HCT116 (cell line): ENCODE data around the gene RTN4RL1. TPM values are rescaled to one million over a fixed set of nuclear protein-coding genes. Genes with fewer than 3 reads are reported as not detected.

Source experiments
- ATAC-seq: fragments of 200-7000 bp; cut with Tn5 transposase; 2 replicates; pipeline ENCODE4 v1.9.1; 2020; ENCODE audit warnings: mild to moderate bottlenecking, moderate library complexity
- BruUV-seq: library from RNA; stranded (reverse); fragments of 400-500 nt; replicated peaks from 2 replicates; lab custom pipeline; 2021; lab: Mats Ljungman, UMichigan
- CTCF ChIA-PET: fragments of 300-600 bp; sonication (Branson Sonifier 250); formaldehyde crosslinking; loops from one replicate; lab custom pipeline; 2021; ENCODE audit warnings: antibody characterized with exemption; lab: Charles Lee
- POLR2A ChIA-PET: fragments of 300-600, 350-600 bp; sonication (Branson Sonifier 250); formaldehyde crosslinking; loops from one replicate; lab custom pipeline; 2021; ENCODE audit warnings: antibody characterized with exemption; lab: Charles Lee
- RAD21 ChIA-PET, 2 experiments: fragments of 300-600 bp; sonication (Branson Sonifier 250); formaldehyde crosslinking; loops; one replicate each; lab custom pipeline; 2023; ENCODE audit warnings: low total read pairs in 2 of 2; ENCODE audit not compliant: uncharacterized antibody in 2 of 2, unreplicated experiment in 2 of 2, low non-redundant PET in 1 of 2; lab: Charles Lee
- DNase-seq: peaks from one replicate; pipeline ENCODE4 v3.0.0-alpha.2; 2010; ENCODE audit warnings: low read depth, low spot score
- H2AFZ ChIP-seq: fragments of 200-600 bp; shearing (Covaris generic), sonication (generic); 2 replicates; pipeline ENCODE4 v1.6.1; 2017; ENCODE audit warnings: low read depth, mixed run types, mixed read lengths, antibody characterized with exemption, low read length; ENCODE audit not compliant: poor library complexity, severe bottlenecking
- H3K27ac ChIP-seq: 2 replicates; pipeline ENCODE4 v1.5.1; 2012; ENCODE audit warnings: low read depth, low read length
- H3K27me3 ChIP-seq: fragments of 200-600 bp; sonication (generic); 2 replicates; pipeline ENCODE4 v1.6.1; 2016; ENCODE audit warnings: mixed run types, low read length, mixed read lengths; ENCODE audit not compliant: insufficient read depth
- H3K36me3 ChIP-seq, 2 experiments: fragments of 200-500 bp in 1 of 2; fragments of 200-600 bp in 1 of 2; sonication (Bioruptor generic) in 1 of 2; sonication (generic) in 1 of 2; 2 replicates each; pipeline versions ENCODE4 v1.5.1 to v1.6.1; 2014 to 2016; ENCODE audit warnings: low read length in 2 of 2, inconsistent platforms in 1 of 2, mixed read lengths in 1 of 2, mixed run types in 1 of 2; ENCODE audit not compliant: insufficient read depth in 2 of 2, control insufficient read depth in 1 of 2
- H3K4me1 ChIP-seq, 2 experiments: fragments of 200-600 bp in 1 of 2; sonication (generic) in 1 of 2; 2 replicates each; pipeline versions ENCODE4 v1.5.1 to v1.6.1; 2012 to 2017; ENCODE audit warnings: low read length in 2 of 2, inconsistent platforms in 1 of 2, mild to moderate bottlenecking in 1 of 2, mixed read lengths in 1 of 2, mixed run types in 1 of 2, moderate library complexity in 1 of 2; ENCODE audit not compliant: insufficient read depth in 2 of 2, control insufficient read depth in 1 of 2
- H3K4me2 ChIP-seq: fragments of 200-600 bp; sonication (generic); 2 replicates; pipeline ENCODE4 v1.6.1; 2017; ENCODE audit warnings: mixed run types, low read length, mixed read lengths
- H3K4me3 ChIP-seq, 2 experiments: fragments of 200-600 bp in 1 of 2; sonication (generic) in 1 of 2; replicated peaks in 1 of 2; 2 replicates each; pipeline ENCODE4 v1.5.1; 2011 to 2016; ENCODE audit warnings: low read length in 2 of 2, control low read depth in 1 of 2, low read depth in 1 of 2, mild to moderate bottlenecking in 1 of 2, mixed read lengths in 1 of 2, mixed run types in 1 of 2
- H3K79me2 ChIP-seq: fragments of 200-600 bp; sonication (generic); 2 replicates; pipeline ENCODE4 v1.6.1; 2017; ENCODE audit warnings: mild to moderate bottlenecking, mixed run types, low read length, moderate library complexity, mixed read lengths; ENCODE audit not compliant: insufficient read depth
- H3K9ac ChIP-seq: fragments of 200-600 bp; sonication (generic); 2 replicates; pipeline ENCODE4 v1.6.1; 2016; ENCODE audit warnings: low read length, mixed read lengths
- H3K9me2 ChIP-seq: fragments of 200-600 bp; sonication (generic), shearing (Covaris generic); 2 replicates; pipeline ENCODE4 v1.6.1; 2017; ENCODE audit warnings: mixed run types, mild to moderate bottlenecking, moderate library complexity; ENCODE audit not compliant: insufficient read depth
- H3K9me3 ChIP-seq, 2 experiments: fragments of 200-500 bp in 1 of 2; fragments of 200-600 bp in 1 of 2; sonication (Bioruptor generic) in 1 of 2; sonication (generic) in 1 of 2; 2 replicates each; pipeline ENCODE4 v1.6.1; 2014 to 2017; ENCODE audit warnings: low read length in 2 of 2, mixed read lengths in 2 of 2, inconsistent platforms in 1 of 2, low read depth in 1 of 2, mild to moderate bottlenecking in 1 of 2, mixed run types in 1 of 2, moderate library complexity in 1 of 2; ENCODE audit not compliant: control insufficient read depth in 1 of 2, insufficient read depth in 1 of 2
- H4K20me1 ChIP-seq: fragments of 200-600 bp; sonication (generic), shearing (Covaris generic); 2 replicates; pipeline ENCODE4 v1.6.1; 2017; ENCODE audit warnings: mixed run types, mild to moderate bottlenecking, moderate library complexity; ENCODE audit not compliant: insufficient read depth
- ELF1 ChIP-seq: IDR thresholded peaks from 2 replicates; pipeline ENCODE4 v1.6.1; 2012; ENCODE audit warnings: low read depth, borderline replicate concordance
- REST ChIP-seq: IDR thresholded peaks from 2 replicates; pipeline ENCODE4 v1.6.1; 2012; ENCODE audit warnings: low read depth
- SIN3A ChIP-seq: IDR thresholded peaks from 2 replicates; pipeline ENCODE4 v1.6.1; 2012; ENCODE audit warnings: low read depth
- SP1 ChIP-seq: IDR thresholded peaks from 2 replicates; pipeline ENCODE4 v1.6.1; 2012; ENCODE audit warnings: low read depth
- SRF ChIP-seq: IDR thresholded peaks from 2 replicates; pipeline ENCODE4 v1.6.1; 2012; ENCODE audit warnings: low read depth
- ZFX ChIP-seq: fragments of 450-650 bp; IDR thresholded peaks from 2 replicates; pipeline ENCODE4 v1.6.1; 2017
- intact Hi-C: fragments of 100-400 bp; cut with micrococcal nuclease; formaldehyde crosslinking; loops from 2 replicates; pipeline ENCODE4 v1.10.0; 2022
- total RNA-seq: library from RNA; stranded (reverse); gene quantifications from one replicate; pipeline ENCODE4 v1.2.1, GENCODE V29; 2021; ENCODE audit not compliant: unreplicated experiment
- TF ChIP-seq, protein P1 (sequence below): IDR thresholded peaks from 2 replicates; pipeline ENCODE4 v1.6.1; 2012
- TF ChIP-seq, protein P2 (sequence below): IDR thresholded peaks from 2 replicates; pipeline ENCODE4 v1.6.1; 2011; ENCODE audit warnings: mild to moderate bottlenecking, low read length, moderate library complexity; ENCODE audit not compliant: insufficient replicate concordance; ENCODE audit errors: extremely low read depth

Gene RTN4RL1
- total RNA-seq, 1 experiment from 2014 or later: 3.7 TPM

- BruUV-seq: no TSS peak
Observed at GRCh38 chr17:1994707-1995106, 30.4 kb downstream of the RTN4RL1 start.

More at GRCh38 chr17:1994707-1995106, 30.4 kb downstream of the RTN4RL1 start:
- ChIA-PET RAD21 (no interaction called here), POLR2A (no interaction called here), CTCF (no interaction called here)
- H3K9ac ChIP-seq: no peak overlapping the region
- no peak overlapping the region for H3K4me2 ChIP-seq
- H3K79me2 ChIP-seq: no peaks in the 10 kb centered on the region
- intact Hi-C loops: no loop called here
- H3K4me1 ChIP-seq: peaks cover 8 to 16% of the 10 kb centered on the region in 2 experiments; a peak in 3 of 4 replicates
- no peak for ATAC-seq
- H3K9me2 ChIP-seq: no peaks in the 10 kb centered on the region
- H2AFZ ChIP-seq: no peak overlapping the region
- no peaks in the 10 kb centered on the region for H4K20me1 ChIP-seq
- TF ChIP-seq, protein P1, sequence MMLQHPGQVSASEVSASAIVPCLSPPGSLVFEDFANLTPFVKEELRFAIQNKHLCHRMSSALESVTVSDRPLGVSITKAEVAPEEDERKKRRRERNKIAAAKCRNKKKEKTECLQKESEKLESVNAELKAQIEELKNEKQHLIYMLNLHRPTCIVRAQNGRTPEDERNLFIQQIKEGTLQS: no peak
- TF ChIP-seq ELF1: no peak
- TF ChIP-seq, protein P2, sequence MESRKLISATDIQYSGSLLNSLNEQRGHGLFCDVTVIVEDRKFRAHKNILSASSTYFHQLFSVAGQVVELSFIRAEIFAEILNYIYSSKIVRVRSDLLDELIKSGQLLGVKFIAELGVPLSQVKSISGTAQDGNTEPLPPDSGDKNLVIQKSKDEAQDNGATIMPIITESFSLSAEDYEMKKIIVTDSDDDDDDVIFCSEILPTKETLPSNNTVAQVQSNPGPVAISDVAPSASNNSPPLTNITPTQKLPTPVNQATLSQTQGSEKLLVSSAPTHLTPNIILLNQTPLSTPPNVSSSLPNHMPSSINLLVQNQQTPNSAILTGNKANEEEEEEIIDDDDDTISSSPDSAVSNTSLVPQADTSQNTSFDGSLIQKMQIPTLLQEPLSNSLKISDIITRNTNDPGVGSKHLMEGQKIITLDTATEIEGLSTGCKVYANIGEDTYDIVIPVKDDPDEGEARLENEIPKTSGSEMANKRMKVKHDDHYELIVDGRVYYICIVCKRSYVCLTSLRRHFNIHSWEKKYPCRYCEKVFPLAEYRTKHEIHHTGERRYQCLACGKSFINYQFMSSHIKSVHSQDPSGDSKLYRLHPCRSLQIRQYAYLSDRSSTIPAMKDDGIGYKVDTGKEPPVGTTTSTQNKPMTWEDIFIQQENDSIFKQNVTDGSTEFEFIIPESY: no peak
- no peak for TF ChIP-seq ZFX
- no peak for TF ChIP-seq REST
- no peak for TF ChIP-seq SP1
- no peak for TF ChIP-seq SIN3A
- TF ChIP-seq SRF: no peak
- no peaks in the 10 kb centered on the region for H3K27me3 ChIP-seq
- no peak for DNase-seq
- no peaks in the 10 kb centered on the region for H3K9me3 ChIP-seq
- no peak overlapping the region for H3K27ac ChIP-seq
- no peak overlapping the region for H3K4me3 ChIP-seq
- H3K36me3 ChIP-seq: no peaks in the 10 kb centered on the region
